HG03460 (cell line): Measurements from ENCODE around the gene TMEM184B.

Experiments used
- ATAC-seq: cut with Tn5 transposase; IDR thresholded peaks from one replicate; pipeline ENCODE4 v1.9.1; 2021; ENCODE audit not compliant: unreplicated experiment

The TMEM184B gene

GRCh38 chr22:38272373-38273134 lies at the start of gene TMEM184B:
TSS of gene TMEM184B (minus strand) at chr22:38273010. CDS start at chr22:38247961, 25,049 bp downstream.
- ATAC-seq: no peak

- ATAC-seq: no peak
Observed at GRCh38 chr22:38320605-38321402, 48.0 kb upstream of the TMEM184B start.

GRCh38 chr22:38318792-38319773 lies 46.3 kb upstream of the TMEM184B start:
- ATAC-seq: no peak

- no peak for ATAC-seq
Observed at GRCh38 chr22:38317995-38318715, 45.3 kb upstream of the TMEM184B start.

GRCh38 chr22:38317122-38317994 lies 44.5 kb upstream of the TMEM184B start, which contains the start of gene CSNK1E:
TSS of gene CSNK1E (minus strand) at chr22:38317433. CDS start at chr22:38314157, 3,276 bp downstream.
- ATAC-seq: no peak

- ATAC-seq: no peak
Observed at GRCh38 chr22:38316364-38317121, 43.7 kb upstream of the TMEM184B start.

- no peak for ATAC-seq
Observed at GRCh38 chr22:38315823-38316363, 43.1 kb upstream of the TMEM184B start.

- no peak for ATAC-seq
Observed at GRCh38 chr22:38314933-38315822, 42.4 kb upstream of the TMEM184B start.

GRCh38 chr22:38314051-38314932 lies 41.5 kb upstream of the TMEM184B start:
- ATAC-seq: no peak

- no peak for ATAC-seq
Observed at GRCh38 chr22:38313384-38313955, 40.7 kb upstream of the TMEM184B start.

GRCh38 chr22:38312261-38312800 lies 39.5 kb upstream of the TMEM184B start:
- ATAC-seq: no peak

GRCh38 chr22:38311323-38311620 lies 38.5 kb upstream of the TMEM184B start:
- no peak for ATAC-seq

GRCh38 chr22:38310518-38311322 lies 37.9 kb upstream of the TMEM184B start:
- ATAC-seq: no peak

GRCh38 chr22:38309614-38310517 lies 37.1 kb upstream of the TMEM184B start:
- ATAC-seq: no peak
